HEK293 (cell line): ENCODE measurements around the gene ZGPAT.

Source experiments
- CTCF ChIA-PET: fragments of 350-600 bp; formaldehyde crosslinking; extraction: SDS; loops from one replicate; lab custom pipeline; 2021; ENCODE audit warnings: antibody characterized with exemption; lab: Yijun Ruan, JAX
- POLR2A ChIA-PET: fragments of 300-600 bp; formaldehyde crosslinking; extraction: SDS; loops from one replicate; lab custom pipeline; 2020; ENCODE audit warnings: antibody characterized with exemption, inconsistent platforms; lab: Yijun Ruan, JAX
- H3K27ac ChIP-seq: fragments of 200-500 bp; sonication (Bioruptor generic); 2 replicates; pipeline ENCODE4 v1.5.1; 2014; ENCODE audit warnings: low read depth, low read length, control low read depth, inconsistent platforms; ENCODE audit errors: extremely low read depth
- H3K36me3 ChIP-seq, 2 experiments: fragments of 200-500 bp in 1 of 2; sonication (Bioruptor generic) in 1 of 2; 1 replicate in 1 of 2; 2 replicates in 1 of 2; pipeline ENCODE4 v1.5.1; 2014 to 2017; ENCODE audit warnings: inconsistent platforms in 2 of 2, low read length in 2 of 2; ENCODE audit not compliant: control insufficient read depth in 2 of 2, insufficient read depth in 1 of 2
- H3K4me1 ChIP-seq: fragments of 200-500 bp; sonication (Bioruptor generic); 2 replicates; pipeline ENCODE4 v1.5.1; 2014; ENCODE audit warnings: mild to moderate bottlenecking, low read length, inconsistent platforms; ENCODE audit not compliant: control insufficient read depth, insufficient read depth
- H3K4me3 ChIP-seq: 2 replicates; pipeline ENCODE4 v1.5.1; 2011; ENCODE audit warnings: low read depth, mild to moderate bottlenecking, control low read depth, low read length, moderate library complexity
- H3K9me3 ChIP-seq: fragments of 200-500 bp; sonication (Bioruptor generic); 2 replicates; pipeline ENCODE4 v1.5.1; 2014; ENCODE audit warnings: low read depth, low read length, inconsistent platforms; ENCODE audit not compliant: control insufficient read depth, insufficient read depth
- GLI2 ChIP-seq: fragments of 450-650 bp; formaldehyde crosslinking; IDR thresholded peaks from 2 replicates; pipeline ENCODE4; 2017; ENCODE audit warnings: missing biosample characterization, missing genetic modification characterization, low read depth, borderline replicate concordance
- GLIS2 ChIP-seq: fragments of 450-650 bp; formaldehyde crosslinking; IDR thresholded peaks from 2 replicates; pipeline ENCODE4 v1.5.1; 2016; ENCODE audit warnings: missing biosample characterization, missing genetic modification characterization
- KLF17 ChIP-seq: fragments of 450-650 bp; formaldehyde crosslinking; IDR thresholded peaks from 2 replicates; pipeline ENCODE4 v1.5.1; 2016; ENCODE audit warnings: missing biosample characterization, missing genetic modification characterization
- PATZ1 ChIP-seq: fragments of 450-650 bp; formaldehyde crosslinking; IDR thresholded peaks from 2 replicates; pipeline ENCODE4 v1.5.1; 2016; ENCODE audit warnings: missing biosample characterization, missing genetic modification characterization
- SCRT2 ChIP-seq: fragments of 450-650 bp; formaldehyde crosslinking; IDR thresholded peaks from 2 replicates; pipeline ENCODE4 v1.5.1; 2016; ENCODE audit warnings: missing biosample characterization, missing genetic modification characterization
- SP7 ChIP-seq: fragments of 450-650 bp; formaldehyde crosslinking; IDR thresholded peaks from 2 replicates; pipeline ENCODE4 v1.5.1; 2016; ENCODE audit warnings: missing biosample characterization, missing genetic modification characterization
- WT1 ChIP-seq: fragments of 450-650 bp; formaldehyde crosslinking; IDR thresholded peaks from 2 replicates; pipeline ENCODE4 v1.5.1; 2016; ENCODE audit warnings: missing biosample characterization, missing genetic modification characterization
- ZBTB7A ChIP-seq: fragments of 450-650 bp; formaldehyde crosslinking; IDR thresholded peaks from 2 replicates; pipeline ENCODE4 v1.5.1; 2016; ENCODE audit warnings: low read depth, missing biosample characterization, missing genetic modification characterization
- ZBTB8A ChIP-seq: fragments of 450-650 bp; formaldehyde crosslinking; IDR thresholded peaks from 2 replicates; pipeline ENCODE4 v1.5.1; 2016; ENCODE audit warnings: missing biosample characterization, missing genetic modification characterization
- ZNF132 ChIP-seq: fragments of 450-650 bp; formaldehyde crosslinking; IDR thresholded peaks from 2 replicates; pipeline ENCODE4 v1.5.1; 2017; ENCODE audit warnings: missing biosample characterization, missing genetic modification characterization, borderline replicate concordance
- ZNF510 ChIP-seq: fragments of 450-650 bp; formaldehyde crosslinking; IDR thresholded peaks from 2 replicates; pipeline ENCODE4 v1.5.1; 2018; ENCODE audit warnings: mild to moderate bottlenecking, missing genetic modification characterization, missing biosample characterization; ENCODE audit not compliant: insufficient replicate concordance
- ZNF600 ChIP-seq: fragments of 450-650 bp; formaldehyde crosslinking; IDR thresholded peaks from 2 replicates; pipeline ENCODE4 v1.5.1; 2016; ENCODE audit warnings: missing biosample characterization, missing genetic modification characterization
- ZNF660 ChIP-seq: fragments of 450-650 bp; IDR thresholded peaks from 2 replicates; pipeline ENCODE4 v1.5.1; 2018; ENCODE audit warnings: missing biosample characterization, mild to moderate bottlenecking, missing genetic modification characterization
- ZNF707 ChIP-seq: fragments of 450-650 bp; formaldehyde crosslinking; IDR thresholded peaks from 2 replicates; pipeline ENCODE4 v1.5.1; 2016; ENCODE audit warnings: missing biosample characterization, missing genetic modification characterization
- TF ChIP-seq, protein P1 (sequence below): fragments of 450-650 bp; formaldehyde crosslinking; IDR thresholded peaks from 2 replicates; pipeline ENCODE4 v1.5.1; 2016; ENCODE audit warnings: missing biosample characterization, missing genetic modification characterization

Gene ZGPAT

DNA sequence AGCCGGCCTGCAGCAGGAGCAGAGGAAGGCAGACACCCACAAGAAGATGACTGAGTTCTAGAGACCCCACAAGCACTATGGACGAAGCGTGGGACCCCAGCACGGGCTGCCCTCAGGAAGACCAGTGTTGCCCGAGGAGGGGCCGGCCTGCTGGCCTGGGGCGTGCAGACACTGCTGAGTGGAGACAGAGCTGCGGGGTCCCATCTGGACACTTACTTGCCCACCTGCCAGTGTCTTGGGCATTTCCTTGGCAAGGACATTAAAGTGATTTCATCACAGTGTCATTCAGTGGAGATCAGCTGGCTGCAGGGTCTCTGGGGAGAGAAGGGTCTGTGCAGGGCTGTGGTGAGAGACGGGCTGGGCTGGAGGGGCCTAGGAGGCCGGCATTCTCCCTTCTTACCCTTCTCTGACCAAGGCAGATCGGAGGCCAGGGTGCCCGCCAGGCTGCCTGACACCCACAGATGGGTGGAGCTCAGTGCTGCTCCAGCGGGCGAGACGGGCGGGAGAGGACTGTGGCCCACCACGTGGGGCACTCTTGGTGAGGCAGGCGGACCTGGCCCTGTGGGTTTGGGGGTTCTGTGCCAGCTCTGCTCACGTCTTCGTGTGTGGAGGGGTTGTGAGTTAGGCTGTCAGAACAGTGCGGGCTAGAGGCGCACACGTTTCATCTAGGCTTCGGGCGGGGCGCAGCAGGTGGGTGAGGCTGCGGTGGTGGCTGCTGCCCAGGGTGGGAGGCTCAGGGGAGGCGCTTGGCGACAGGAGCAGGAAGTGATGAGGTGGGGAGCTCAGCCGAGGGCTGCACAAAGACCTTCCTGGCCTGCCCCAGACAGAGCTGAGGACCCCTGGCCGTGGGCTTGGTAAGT is 28.2 kb downstream of the ZGPAT start, which contains the start of gene LIME1 (continued):
- TF ChIP-seq, protein P1, sequence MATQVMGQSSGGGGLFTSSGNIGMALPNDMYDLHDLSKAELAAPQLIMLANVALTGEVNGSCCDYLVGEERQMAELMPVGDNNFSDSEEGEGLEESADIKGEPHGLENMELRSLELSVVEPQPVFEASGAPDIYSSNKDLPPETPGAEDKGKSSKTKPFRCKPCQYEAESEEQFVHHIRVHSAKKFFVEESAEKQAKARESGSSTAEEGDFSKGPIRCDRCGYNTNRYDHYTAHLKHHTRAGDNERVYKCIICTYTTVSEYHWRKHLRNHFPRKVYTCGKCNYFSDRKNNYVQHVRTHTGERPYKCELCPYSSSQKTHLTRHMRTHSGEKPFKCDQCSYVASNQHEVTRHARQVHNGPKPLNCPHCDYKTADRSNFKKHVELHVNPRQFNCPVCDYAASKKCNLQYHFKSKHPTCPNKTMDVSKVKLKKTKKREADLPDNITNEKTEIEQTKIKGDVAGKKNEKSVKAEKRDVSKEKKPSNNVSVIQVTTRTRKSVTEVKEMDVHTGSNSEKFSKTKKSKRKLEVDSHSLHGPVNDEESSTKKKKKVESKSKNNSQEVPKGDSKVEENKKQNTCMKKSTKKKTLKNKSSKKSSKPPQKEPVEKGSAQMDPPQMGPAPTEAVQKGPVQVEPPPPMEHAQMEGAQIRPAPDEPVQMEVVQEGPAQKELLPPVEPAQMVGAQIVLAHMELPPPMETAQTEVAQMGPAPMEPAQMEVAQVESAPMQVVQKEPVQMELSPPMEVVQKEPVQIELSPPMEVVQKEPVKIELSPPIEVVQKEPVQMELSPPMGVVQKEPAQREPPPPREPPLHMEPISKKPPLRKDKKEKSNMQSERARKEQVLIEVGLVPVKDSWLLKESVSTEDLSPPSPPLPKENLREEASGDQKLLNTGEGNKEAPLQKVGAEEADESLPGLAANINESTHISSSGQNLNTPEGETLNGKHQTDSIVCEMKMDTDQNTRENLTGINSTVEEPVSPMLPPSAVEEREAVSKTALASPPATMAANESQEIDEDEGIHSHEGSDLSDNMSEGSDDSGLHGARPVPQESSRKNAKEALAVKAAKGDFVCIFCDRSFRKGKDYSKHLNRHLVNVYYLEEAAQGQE (tag by site-specific recombination): no peak
- no peak for TF ChIP-seq WT1 (tag by site-specific recombination)
- TF ChIP-seq ZNF132 (tag by site-specific recombination): no peak
- peak; percentile 80 for TF ChIP-seq SCRT2 (tag by site-specific recombination)
- TF ChIP-seq SP7 (tag by site-specific recombination): no peak
- peak; percentile 71 for TF ChIP-seq KLF17 (tag by site-specific recombination)
- TF ChIP-seq ZNF510 (tag by site-specific recombination): no peak
- TF ChIP-seq ZBTB7A: 0 out of 2 replicates have a peak, but pooled peaks have one; percentile 34
- no peak for TF ChIP-seq ZNF707 (tag by site-specific recombination)
- TF ChIP-seq, all 188 proteins: peak for 10

- POLR2A ChIA-PET: interaction anchor here (0.6 to 2.4 kb wide), 4 partner anchors 8 to 128 kb away, joined by 3 to 11 read pairs (median 4); partner anchors contain the start of genes ARFRP1, TPD52L2 and ZGPAT
- TF ChIP-seq ZNF600 (peak; percentile 25; the same call in 1 of the 2 replicates), GLIS2 (tag by site-specific recombination) (peak; percentile 24), GLI2 (no peak), PATZ1 (tag by site-specific recombination) (peak; percentile 23; the same call in 1 of the 2 replicates), ZBTB8A (tag by site-specific recombination) (0 out of 2 replicates have a peak, but pooled peaks have one; percentile 24), ZNF660 (tag by site-specific recombination) (no peak)
- CTCF ChIA-PET: interaction anchor here (0.6 kb wide), 1 partner anchor 26 kb away, joined by 4 read pairs; no protein-coding TSS in a partner anchor
- Histone ChIP-seq H3K36me3 (peaks cover 0 to 61% of the 10 kb centered on the region in 2 experiments; a peak in 2 of 3 replicates), H3K4me3 (no peak overlapping the region), H3K27ac (no peak overlapping the region), H3K9me3 (no peaks in the 10 kb centered on the region), H3K4me1 (no peaks in the 10 kb centered on the region; the same call in 1 of the 2 replicates)
These were observed 29.3 kb downstream of the ZGPAT start for GRCh38 chr20:63736893-63737694.
